ENCODE results near the gene ITPKB.
"Not testable (repeated sequence)": the region's sequence is repeated elsewhere in the genome, so short reads cannot be mapped to it uniquely, and the experiment has no call there.

The ITPKB gene

GRCh38 chr1:226754793-226755533 lies 15.9 kb upstream of the ITPKB start:
- DNase-seq (ENCODE audit: low read depth): no peak

DNA sequence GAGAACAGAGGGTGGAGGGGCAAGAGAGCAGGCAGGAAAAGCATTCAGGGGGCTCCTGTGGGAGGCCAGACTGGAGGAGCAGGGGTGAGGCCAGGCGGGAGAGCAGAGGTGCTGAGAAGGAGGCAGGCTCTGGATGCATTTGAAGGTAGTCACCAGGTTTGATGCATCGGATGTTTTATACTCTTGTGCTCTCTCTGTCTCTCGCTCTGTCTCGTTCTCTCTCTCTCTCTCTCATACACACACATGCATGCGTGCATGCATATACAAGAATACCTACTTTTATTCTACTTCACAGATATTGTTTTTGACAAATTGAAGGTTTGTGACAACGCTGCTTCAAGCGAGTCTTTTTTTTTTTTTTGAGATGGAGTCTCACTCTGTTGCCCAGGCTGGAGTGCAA lies 15.0 kb upstream of the ITPKB start:
- DNase-seq (ENCODE audit: low read depth): no peak

GRCh38 chr1:226751703-226752102 lies 12.6 kb upstream of the ITPKB start:
- no peak for DNase-seq (ENCODE audit: low read depth)

- no peak for DNase-seq (ENCODE audit: low read depth)
Observed at GRCh38 chr1:226751214-226751613, 12.1 kb upstream of the ITPKB start.

GRCh38 chr1:226749467-226749866 lies 10.4 kb upstream of the ITPKB start:
- no peak for DNase-seq (ENCODE audit: low read depth)

GRCh38 chr1:226748306-226748705 lies 9.2 kb upstream of the ITPKB start:
- DNase-seq (ENCODE audit: low read depth): no peak

GRCh38 chr1:226747519-226748263 lies 8.6 kb upstream of the ITPKB start:
- DNase-seq (ENCODE audit: low read depth): not testable (repeated sequence)

DNA sequence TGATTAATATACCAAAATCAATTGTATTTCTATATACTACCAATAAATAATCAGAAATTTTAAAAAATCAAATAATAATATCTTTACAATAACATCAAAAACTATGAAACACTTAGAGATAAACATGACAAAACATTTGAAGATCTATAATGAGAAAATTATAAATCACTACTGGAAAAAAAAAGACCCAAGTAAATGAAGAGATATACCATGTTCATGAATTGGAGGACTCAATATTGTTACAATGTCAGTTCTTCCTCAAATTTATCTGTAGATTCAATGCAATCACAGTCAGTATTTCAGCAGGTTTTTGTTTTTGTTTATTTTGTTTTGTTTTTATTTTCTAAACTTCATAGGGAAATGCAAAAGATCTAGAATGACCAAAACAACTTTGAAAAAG lies 4.2 kb upstream of the ITPKB start:
- no peak for DNase-seq (ENCODE audit: low read depth)

DNA sequence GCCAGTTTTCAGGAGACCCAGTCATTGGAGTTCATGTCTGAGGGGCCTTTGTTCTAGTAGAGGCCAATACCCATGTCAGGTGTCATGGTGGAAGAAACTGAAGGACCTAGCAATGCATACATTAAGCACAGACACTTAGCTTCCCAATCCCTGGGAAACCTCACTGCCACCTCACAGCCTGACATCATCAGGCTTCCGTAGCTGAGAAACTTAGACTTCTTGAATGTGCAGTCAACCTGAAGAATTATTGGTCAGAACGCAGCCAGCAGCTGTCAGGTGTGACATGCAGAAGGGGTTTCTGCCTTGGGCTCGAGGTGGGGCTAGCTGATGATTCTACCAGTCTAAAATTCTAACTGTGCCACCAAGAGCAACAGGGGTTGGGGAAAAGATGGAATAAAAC lies 1.9 kb upstream of the ITPKB start:
- no peak for DNase-seq (ENCODE audit: low read depth)

DNA sequence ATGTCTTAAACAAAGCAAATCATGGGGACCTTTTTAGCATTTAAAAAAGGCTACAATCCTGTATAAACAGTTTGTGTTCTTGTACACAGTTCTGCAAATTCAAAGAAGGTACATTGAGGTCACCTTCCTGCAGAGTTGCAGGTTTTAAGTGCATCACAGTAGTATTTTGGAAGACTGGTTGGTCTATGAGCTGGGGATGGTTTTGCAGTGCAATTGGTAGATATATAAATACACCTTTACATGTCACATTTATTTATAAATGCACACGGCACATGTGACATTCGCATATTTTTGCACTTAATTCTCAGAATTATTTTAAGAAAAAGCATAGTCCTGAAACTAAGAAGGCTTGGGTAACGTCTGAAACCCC lies 599 bp upstream of the ITPKB start:
- no peak for DNase-seq (ENCODE audit: low read depth)

- DNase-seq (ENCODE audit: low read depth): no peak
Observed at GRCh38 chr1:226738421-226738994, 574 bp downstream of the ITPKB start.

DNA sequence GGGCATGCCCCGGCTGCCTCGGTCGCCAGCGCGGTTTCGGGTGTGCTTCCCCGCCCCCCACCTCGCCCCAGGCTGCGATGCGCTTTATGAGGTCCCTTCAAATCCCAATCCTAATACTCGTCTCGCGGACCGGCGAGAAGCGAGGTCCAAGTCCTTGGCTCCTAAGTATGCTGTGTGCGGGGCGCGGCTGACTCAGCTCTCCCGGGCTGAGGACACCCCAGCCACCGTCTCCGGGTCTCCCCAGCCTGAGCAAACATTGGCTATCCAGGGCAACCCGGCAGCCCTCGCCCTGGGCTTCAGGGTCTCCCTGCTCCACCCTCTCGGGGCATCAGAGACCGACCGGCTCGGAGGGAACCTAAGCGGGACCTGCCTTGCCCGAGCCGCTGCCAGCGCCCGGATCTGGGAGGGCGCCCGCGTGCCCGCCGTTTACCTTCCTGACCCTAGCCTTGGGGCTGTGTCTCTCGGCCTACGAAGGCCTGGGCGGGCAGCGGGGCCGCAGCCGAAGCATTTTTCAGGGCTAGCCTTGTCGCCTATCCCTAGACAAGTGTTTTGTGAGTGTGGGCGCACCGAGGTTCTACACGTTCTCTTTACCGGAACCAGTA lies 1.2 kb downstream of the ITPKB start:
- DNase-seq (ENCODE audit: low read depth): no peak

- no peak for DNase-seq (ENCODE audit: low read depth)
Observed at GRCh38 chr1:226736908-226737818, 1.9 kb downstream of the ITPKB start.

DNA sequence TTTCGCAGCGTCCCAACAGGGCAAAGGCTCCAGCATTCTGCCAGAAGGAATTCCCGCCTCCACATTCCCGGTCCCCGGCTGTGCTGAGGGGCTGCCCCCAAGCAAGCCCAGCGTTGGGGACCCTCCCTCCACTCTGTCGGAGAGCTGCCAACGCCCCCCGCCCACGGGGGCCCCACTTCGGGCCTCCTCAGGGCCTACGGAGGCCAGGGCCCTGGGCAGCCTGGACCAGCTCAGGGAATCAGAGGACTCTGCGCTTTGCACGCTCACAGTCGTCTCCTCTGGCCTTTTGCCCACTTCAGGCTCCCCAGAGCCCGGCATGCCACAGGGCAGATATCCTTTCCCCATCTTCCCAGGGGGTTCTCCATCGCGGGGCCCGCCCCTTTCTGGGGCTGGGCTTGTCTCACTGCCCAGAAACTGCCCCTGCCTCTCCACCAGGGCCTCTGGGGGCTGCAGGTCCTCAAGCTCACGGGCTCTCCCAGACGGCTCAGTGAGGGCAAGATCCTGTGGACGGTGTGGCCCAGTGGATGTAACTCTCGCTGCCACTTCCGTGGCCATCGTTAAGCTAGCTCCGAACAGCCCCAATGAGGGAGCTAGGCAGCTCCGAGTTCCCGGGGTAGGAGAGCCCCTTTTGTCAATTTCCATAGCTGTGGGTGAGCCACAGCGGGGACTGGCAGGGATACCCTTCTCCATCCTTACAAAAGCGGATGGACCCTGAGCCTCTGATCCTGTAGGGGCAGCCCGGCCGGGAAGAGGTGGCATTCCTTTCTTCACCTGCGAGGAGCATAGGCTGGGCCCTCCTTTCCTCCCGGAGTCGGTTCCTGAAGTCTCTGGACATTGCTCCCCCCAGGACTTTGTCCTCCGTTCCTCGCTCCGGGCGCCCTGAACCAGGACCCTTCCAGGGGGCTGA lies 2.8 kb downstream of the ITPKB start:
- DNase-seq (ENCODE audit: low read depth): no peak

GRCh38 chr1:226735576-226735975 lies 3.5 kb downstream of the ITPKB start:
- no peak for DNase-seq (ENCODE audit: low read depth)

GRCh38 chr1:226734611-226735153 lies 4.4 kb downstream of the ITPKB start:
- no peak for DNase-seq (ENCODE audit: low read depth)

- DNase-seq (ENCODE audit: low read depth): no peak
Observed at GRCh38 chr1:226733876-226734275, 5.2 kb downstream of the ITPKB start.

DNA sequence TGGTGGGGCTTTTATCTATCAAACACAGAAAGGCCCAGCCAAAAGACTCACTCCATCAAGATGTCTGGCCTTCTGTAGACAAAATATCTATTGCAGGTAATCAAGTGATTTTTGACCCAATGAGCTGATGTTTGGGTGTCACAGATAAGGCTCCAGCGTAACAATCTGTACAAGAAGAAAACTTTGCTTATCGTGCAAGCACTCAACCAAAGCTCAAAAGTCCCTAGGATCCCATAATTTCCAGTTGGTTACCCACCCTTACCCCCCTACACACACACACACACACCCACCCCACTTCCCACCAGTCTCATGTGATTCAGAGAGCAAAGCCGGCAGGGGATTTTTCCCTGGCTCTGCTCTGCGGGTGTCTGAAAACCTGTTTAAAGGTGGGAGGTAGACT lies 5.8 kb downstream of the ITPKB start:
- DNase-seq (ENCODE audit: low read depth): no peak

DNA sequence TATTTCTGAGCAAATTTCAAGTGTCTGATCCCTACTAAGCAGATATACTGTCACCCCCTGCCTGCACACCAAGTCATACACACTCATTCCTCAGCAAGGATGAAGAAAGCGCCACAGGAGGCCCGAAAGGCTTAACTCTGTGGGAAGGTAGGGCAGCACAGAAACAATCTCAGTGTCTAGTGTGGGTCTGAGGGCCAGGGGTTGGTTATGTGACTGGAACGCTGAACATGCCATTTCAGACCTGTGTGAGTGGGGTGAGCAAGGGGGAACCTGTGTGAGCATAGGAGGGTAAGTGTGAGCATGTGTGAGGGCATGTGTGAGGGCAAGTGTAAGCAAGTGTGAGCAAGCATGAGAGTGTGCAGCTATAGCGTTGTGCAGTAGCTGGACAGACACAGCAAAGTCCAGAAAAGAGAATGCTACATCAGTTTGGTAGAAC lies 6.2 kb downstream of the ITPKB start:
- no peak for DNase-seq (ENCODE audit: low read depth)

- DNase-seq (ENCODE audit: low read depth): no peak
Observed at GRCh38 chr1:226731257-226731893, 7.7 kb downstream of the ITPKB start.

Data from non-pigmented ciliary epithelial cell (primary cell).